ENCODE measurements around the gene ST3GAL5.
"Not testable (repeated sequence)": the region's sequence is repeated elsewhere in the genome, so short reads cannot be mapped to it uniquely, and the experiment has no call there.

ST3GAL5 gene

DNA sequence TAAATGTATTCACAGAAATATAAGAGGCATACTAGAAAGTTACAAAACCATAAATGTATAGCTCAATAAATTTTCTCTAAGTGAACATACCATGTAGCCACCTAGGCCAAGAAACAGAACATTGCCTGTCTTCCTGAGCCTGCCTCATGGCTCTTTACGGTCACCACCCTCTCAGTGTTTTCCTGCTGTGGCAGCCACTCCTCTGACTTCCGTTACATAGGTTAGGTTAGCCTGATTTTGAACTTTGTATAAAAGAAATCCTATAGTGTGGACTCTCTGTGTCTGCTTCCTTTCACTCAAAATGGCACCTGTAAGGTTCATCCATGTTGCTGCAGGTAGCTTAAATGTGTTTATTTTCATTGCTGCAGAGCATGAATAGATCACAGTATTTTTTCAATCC lies 11.6 kb upstream of the ST3GAL5 start:
- Histone ChIP-seq H3K4me3 (ENCODE audit: low read length) (no peak overlapping the region), H3K9ac (ENCODE audit: low read length) (no peak overlapping the region), H3K4me1 (ENCODE audit: low read length) (peaks cover 13% of the 10 kb centered on the region), H3K36me3 (replicated peaks; ENCODE audit: insufficient read depth, low read length) (no peaks in the 10 kb centered on the region), H2AFZ (ENCODE audit: low read length) (no peak overlapping the region), H3F3A (ENCODE audit: insufficient read depth, low read length) (no peaks in the 10 kb centered on the region), H3K9me3 (replicated peaks; ENCODE audit: insufficient read depth, low read length) (no peaks in the 10 kb centered on the region), H4K20me1 (ENCODE audit: insufficient read depth, low read length) (no peaks in the 10 kb centered on the region), H3K27ac (ENCODE audit: low read length) (no peak overlapping the region), H3K9me2 (replicated peaks; ENCODE audit: insufficient read depth, low read length) (no peaks in the 10 kb centered on the region), H3K27me3 (replicated peaks; ENCODE audit: insufficient read depth, low read length) (no peaks in the 10 kb centered on the region), H3K79me2 (ENCODE audit: low read length) (no peaks in the 10 kb centered on the region), H3K4me2 (ENCODE audit: low read depth, low read length) (no peak overlapping the region)
- no peak for DNase-seq
- TF ChIP-seq EZH2phosphoT487 (IDR thresholded peaks at IDR 0.05; ENCODE audit: low read length) (no peak), EZH2 (optimal IDR thresholded peaks at IDR 0.05; ENCODE audit: low read depth, low read length) (no peak), CTCF (IDR thresholded peaks at IDR 0.05; ENCODE audit: low read length) (no peak)

DNA sequence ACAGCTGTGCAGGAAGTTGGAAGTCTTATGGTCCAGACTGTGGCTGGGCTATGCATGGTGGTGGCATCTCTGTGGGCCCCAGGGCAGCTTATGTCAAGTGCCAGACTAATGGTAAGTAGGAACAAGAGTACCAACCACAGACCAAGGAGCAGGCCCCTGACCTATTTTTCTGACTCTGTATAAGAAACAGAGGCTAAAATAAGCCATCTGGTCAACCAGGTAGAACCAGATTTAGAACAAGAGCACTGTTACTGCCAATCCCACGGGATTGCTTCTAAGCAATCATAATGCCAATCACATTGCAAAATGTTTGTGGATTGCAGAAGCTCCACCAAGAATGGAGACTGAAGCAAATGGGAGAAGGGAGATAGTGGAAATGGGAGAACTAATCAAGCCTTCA lies 11.1 kb upstream of the ST3GAL5 start:
- H3K4me2 ChIP-seq (ENCODE audit: low read depth, low read length) = no peak overlapping the region
- H3F3A ChIP-seq (ENCODE audit: insufficient read depth, low read length) = no peaks in the 10 kb centered on the region
- H2AFZ ChIP-seq (ENCODE audit: low read length) = no peak overlapping the region
- no peak overlapping the region for H3K4me3 ChIP-seq (ENCODE audit: low read length)
- no peaks in the 10 kb centered on the region for H3K79me2 ChIP-seq (ENCODE audit: low read length)
- no peaks in the 10 kb centered on the region for H3K9me3 ChIP-seq (replicated peaks; ENCODE audit: insufficient read depth, low read length)
- no peaks in the 10 kb centered on the region for H3K9me2 ChIP-seq (replicated peaks; ENCODE audit: insufficient read depth, low read length)
- H4K20me1 ChIP-seq (ENCODE audit: insufficient read depth, low read length) = no peaks in the 10 kb centered on the region
- H3K27ac ChIP-seq (ENCODE audit: low read length) = no peak overlapping the region
- no peaks in the 10 kb centered on the region for H3K36me3 ChIP-seq (replicated peaks; ENCODE audit: insufficient read depth, low read length)
- no peak for DNase-seq
- peaks cover 13% of the 10 kb centered on the region for H3K4me1 ChIP-seq (ENCODE audit: low read length)
- H3K27me3 ChIP-seq (replicated peaks; ENCODE audit: insufficient read depth, low read length) = no peaks in the 10 kb centered on the region
- H3K9ac ChIP-seq (ENCODE audit: low read length) = no peak overlapping the region
- TF ChIP-seq CTCF (IDR thresholded peaks at IDR 0.05; ENCODE audit: low read length) = no peak

GRCh38 chr2:85899284-85899683 lies 10.5 kb upstream of the ST3GAL5 start:
- H3K4me2 ChIP-seq (ENCODE audit: low read depth, low read length) = no peak overlapping the region
- no peaks in the 10 kb centered on the region for H3K27me3 ChIP-seq (replicated peaks; ENCODE audit: insufficient read depth, low read length)
- H3F3A ChIP-seq (ENCODE audit: insufficient read depth, low read length) = no peaks in the 10 kb centered on the region
- H3K9me2 ChIP-seq (replicated peaks; ENCODE audit: insufficient read depth, low read length) = no peaks in the 10 kb centered on the region
- no peaks in the 10 kb centered on the region for H3K36me3 ChIP-seq (replicated peaks; ENCODE audit: insufficient read depth, low read length)
- no peaks in the 10 kb centered on the region for H4K20me1 ChIP-seq (ENCODE audit: insufficient read depth, low read length)
- no peak for TF ChIP-seq EZH2 (optimal IDR thresholded peaks at IDR 0.05; ENCODE audit: low read depth, low read length)
- TF ChIP-seq CTCF (IDR thresholded peaks at IDR 0.05; ENCODE audit: low read length) = no peak
- no peak overlapping the region for H2AFZ ChIP-seq (ENCODE audit: low read length)
- no peak overlapping the region for H3K4me3 ChIP-seq (ENCODE audit: low read length)
- DNase-seq = no peak
- H3K79me2 ChIP-seq (ENCODE audit: low read length) = no peaks in the 10 kb centered on the region
- H3K9ac ChIP-seq (ENCODE audit: low read length) = no peak overlapping the region
- H3K9me3 ChIP-seq (replicated peaks; ENCODE audit: insufficient read depth, low read length) = no peaks in the 10 kb centered on the region
- peaks cover 13% of the 10 kb centered on the region for H3K4me1 ChIP-seq (ENCODE audit: low read length)
- no peak overlapping the region for H3K27ac ChIP-seq (ENCODE audit: low read length)

GRCh38 chr2:85898881-85899280 lies 10.1 kb upstream of the ST3GAL5 start:
- H3K27ac ChIP-seq (ENCODE audit: low read length) = no peak overlapping the region
- TF ChIP-seq EZH2 (optimal IDR thresholded peaks at IDR 0.05; ENCODE audit: low read depth, low read length) (no peak), EZH2phosphoT487 (IDR thresholded peaks at IDR 0.05; ENCODE audit: low read length) (no peak), CTCF (IDR thresholded peaks at IDR 0.05; ENCODE audit: low read length) (no peak)
- H3K4me3 ChIP-seq (ENCODE audit: low read length) = no peak overlapping the region
- no peak for DNase-seq
- H4K20me1 ChIP-seq (ENCODE audit: insufficient read depth, low read length) = no peaks in the 10 kb centered on the region
- no peaks in the 10 kb centered on the region for H3F3A ChIP-seq (ENCODE audit: insufficient read depth, low read length)
- H3K36me3 ChIP-seq (replicated peaks; ENCODE audit: insufficient read depth, low read length) = no peaks in the 10 kb centered on the region
- H3K4me2 ChIP-seq (ENCODE audit: low read depth, low read length) = no peak overlapping the region
- H3K9me3 ChIP-seq (replicated peaks; ENCODE audit: insufficient read depth, low read length) = no peaks in the 10 kb centered on the region
- H3K79me2 ChIP-seq (ENCODE audit: low read length) = no peaks in the 10 kb centered on the region
- no peaks in the 10 kb centered on the region for H3K27me3 ChIP-seq (replicated peaks; ENCODE audit: insufficient read depth, low read length)
- no peak overlapping the region for H2AFZ ChIP-seq (ENCODE audit: low read length)
- no peak overlapping the region for H3K9ac ChIP-seq (ENCODE audit: low read length)
- H3K4me1 ChIP-seq (ENCODE audit: low read length) = peaks cover 13% of the 10 kb centered on the region
- no peaks in the 10 kb centered on the region for H3K9me2 ChIP-seq (replicated peaks; ENCODE audit: insufficient read depth, low read length)

DNA sequence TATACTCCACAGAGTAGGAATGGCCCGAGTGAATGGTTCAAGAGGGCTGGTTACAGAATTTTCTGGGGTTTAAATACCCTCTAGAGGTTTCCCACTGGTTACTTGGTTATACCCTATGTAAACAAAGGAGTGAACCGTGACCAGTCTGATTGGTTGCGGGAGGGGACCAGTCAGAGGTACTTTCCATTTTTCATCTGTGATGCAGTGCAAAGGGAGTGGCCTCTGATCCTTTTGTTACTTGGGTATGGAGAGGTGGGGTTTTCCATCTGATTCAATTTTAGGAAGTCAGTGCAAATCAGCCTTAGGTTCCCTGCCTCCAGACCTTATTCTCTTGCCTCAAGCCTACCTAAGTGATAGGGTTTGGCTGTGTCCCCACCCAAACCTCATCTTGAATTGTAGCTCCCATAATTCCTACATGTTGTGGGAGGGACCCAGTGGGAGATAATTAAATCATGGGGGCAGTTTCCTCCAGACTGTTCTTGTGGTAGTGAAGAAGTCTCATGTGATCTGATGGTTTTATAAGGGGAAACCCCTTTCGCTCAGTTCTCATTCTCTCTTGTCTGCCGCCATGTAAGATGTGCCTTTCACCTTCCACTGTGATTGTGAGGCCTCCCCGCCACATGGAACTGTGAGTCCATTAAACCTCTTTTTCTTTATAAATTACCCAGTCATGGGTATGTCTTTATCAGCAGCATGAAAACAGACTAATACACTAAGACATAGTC lies 5.9 kb upstream of the ST3GAL5 start:
- not testable (repeated sequence) for H3K4me2 ChIP-seq (ENCODE audit: low read depth, low read length)

More for the DNA sequence above, 5.9 kb upstream of the ST3GAL5 start:
- not testable (repeated sequence) for H3K9me3 ChIP-seq (replicated peaks; ENCODE audit: insufficient read depth, low read length); H4K20me1 ChIP-seq (ENCODE audit: insufficient read depth, low read length); H3K36me3 ChIP-seq (replicated peaks; ENCODE audit: insufficient read depth, low read length); H2AFZ ChIP-seq (ENCODE audit: low read length); DNase-seq; H3K27me3 ChIP-seq (replicated peaks; ENCODE audit: insufficient read depth, low read length); H3F3A ChIP-seq (ENCODE audit: insufficient read depth, low read length); H3K27ac ChIP-seq (ENCODE audit: low read length); H3K4me3 ChIP-seq (ENCODE audit: low read length); H3K9me2 ChIP-seq (replicated peaks; ENCODE audit: insufficient read depth, low read length); H3K79me2 ChIP-seq (ENCODE audit: low read length); H3K9ac ChIP-seq (ENCODE audit: low read length)
- peaks cover 22% of the 10 kb centered on the region for H3K4me1 ChIP-seq (ENCODE audit: low read length)
